Erythroblast (primary cell): ENCODE measurements around the gene PCNA.

ENCODE experiments used
- GATA1 ChIP-seq: IDR thresholded peaks from 2 replicates; pipeline ENCODE4 v1.6.1; 2011; ENCODE audit warnings: low read depth, mild to moderate bottlenecking, control low read depth, low read length, moderate library complexity
- POLR2A ChIP-seq: IDR thresholded peaks from 2 replicates; pipeline ENCODE4 v1.6.1; 2011; ENCODE audit warnings: mild to moderate bottlenecking, low read length

- TF ChIP-seq POLR2A (no peak), GATA1 (no peak)
Observed at GRCh38 chr20:5143851-5144250, 24.1 kb upstream of the PCNA start.
